Measurements from ENCODE around the gene APOBEC3F.
"Not testable (repeated sequence)": the region's sequence is repeated elsewhere in the genome, so short reads cannot be mapped to it uniquely, and the experiment has no call there.

APOBEC3F gene

DNA sequence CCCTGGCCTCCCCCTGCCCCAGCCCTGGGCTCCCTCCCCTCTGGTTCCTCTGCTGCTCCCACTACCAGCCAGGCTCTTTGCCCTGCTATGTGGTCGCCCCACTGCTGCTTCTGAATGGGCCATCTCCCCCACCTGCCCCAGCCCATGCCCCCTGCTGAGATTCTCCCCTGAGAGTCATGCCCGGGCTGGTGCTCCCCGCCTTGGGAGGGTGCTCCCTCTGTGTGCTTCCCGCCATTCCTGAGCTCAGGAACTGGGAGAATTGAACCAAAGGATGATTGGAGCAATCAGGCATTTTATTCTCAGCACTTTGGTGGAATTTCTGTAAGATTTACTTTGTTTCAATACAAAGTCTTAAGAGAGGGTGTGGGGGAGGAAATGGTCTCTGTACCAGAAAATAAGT lies 12.9 kb upstream of the APOBEC3F start:
- no peak for DNase-seq (ENCODE audit: low read depth)
- TF ChIP-seq POLR2A (IDR thresholded peaks at IDR 0.05; ENCODE audit: extremely low read depth, insufficient read length), result no peak
- TF ChIP-seq, protein P1, sequence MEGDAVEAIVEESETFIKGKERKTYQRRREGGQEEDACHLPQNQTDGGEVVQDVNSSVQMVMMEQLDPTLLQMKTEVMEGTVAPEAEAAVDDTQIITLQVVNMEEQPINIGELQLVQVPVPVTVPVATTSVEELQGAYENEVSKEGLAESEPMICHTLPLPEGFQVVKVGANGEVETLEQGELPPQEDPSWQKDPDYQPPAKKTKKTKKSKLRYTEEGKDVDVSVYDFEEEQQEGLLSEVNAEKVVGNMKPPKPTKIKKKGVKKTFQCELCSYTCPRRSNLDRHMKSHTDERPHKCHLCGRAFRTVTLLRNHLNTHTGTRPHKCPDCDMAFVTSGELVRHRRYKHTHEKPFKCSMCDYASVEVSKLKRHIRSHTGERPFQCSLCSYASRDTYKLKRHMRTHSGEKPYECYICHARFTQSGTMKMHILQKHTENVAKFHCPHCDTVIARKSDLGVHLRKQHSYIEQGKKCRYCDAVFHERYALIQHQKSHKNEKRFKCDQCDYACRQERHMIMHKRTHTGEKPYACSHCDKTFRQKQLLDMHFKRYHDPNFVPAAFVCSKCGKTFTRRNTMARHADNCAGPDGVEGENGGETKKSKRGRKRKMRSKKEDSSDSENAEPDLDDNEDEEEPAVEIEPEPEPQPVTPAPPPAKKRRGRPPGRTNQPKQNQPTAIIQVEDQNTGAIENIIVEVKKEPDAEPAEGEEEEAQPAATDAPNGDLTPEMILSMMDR (IDR thresholded peaks at IDR 0.05; ENCODE audit: low read depth, low read length), result no peak
- TF ChIP-seq MYC (IDR thresholded peaks at IDR 0.05; ENCODE audit: low read depth, low read length), result no peak
- TF ChIP-seq, protein P2, sequence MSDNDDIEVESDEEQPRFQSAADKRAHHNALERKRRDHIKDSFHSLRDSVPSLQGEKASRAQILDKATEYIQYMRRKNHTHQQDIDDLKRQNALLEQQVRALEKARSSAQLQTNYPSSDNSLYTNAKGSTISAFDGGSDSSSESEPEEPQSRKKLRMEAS (IDR thresholded peaks at IDR 0.05; ENCODE audit: low read depth, low read length), result no peak
- H3K4me3 ChIP-seq (ENCODE audit: low read depth, low read length), result no peak overlapping the region

DNA sequence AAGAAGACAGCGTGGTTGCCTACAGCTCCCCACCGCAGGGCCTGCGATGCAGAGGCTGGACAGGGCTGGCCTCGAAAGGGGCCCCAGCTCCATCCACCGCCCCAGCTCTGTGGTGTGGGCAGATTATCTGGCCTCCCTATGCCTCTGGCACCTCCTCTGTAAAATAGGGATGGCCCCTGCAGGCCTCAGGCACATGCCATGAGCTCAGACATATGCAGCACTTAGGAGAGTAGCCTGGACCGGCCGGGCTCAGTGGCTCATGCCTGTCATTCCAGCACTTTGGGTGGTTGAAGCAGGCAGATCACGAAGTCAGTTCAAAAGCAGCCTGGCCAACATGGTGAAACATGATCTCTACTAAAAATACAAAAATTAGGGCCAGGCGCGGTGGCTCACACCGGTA lies 12.4 kb upstream of the APOBEC3F start:
- no peak overlapping the region for H3K4me3 ChIP-seq (ENCODE audit: low read depth, low read length)
- DNase-seq (ENCODE audit: low read depth), result no peak
- TF ChIP-seq MYC (IDR thresholded peaks at IDR 0.05; ENCODE audit: low read depth, low read length) (no peak), POLR2A (IDR thresholded peaks at IDR 0.05; ENCODE audit: extremely low read depth, insufficient read length) (no peak)
- TF ChIP-seq, protein P2 (IDR thresholded peaks at IDR 0.05; ENCODE audit: low read depth, low read length), result no peak
- TF ChIP-seq, protein P1 (IDR thresholded peaks at IDR 0.05; ENCODE audit: low read depth, low read length), result no peak

DNA sequence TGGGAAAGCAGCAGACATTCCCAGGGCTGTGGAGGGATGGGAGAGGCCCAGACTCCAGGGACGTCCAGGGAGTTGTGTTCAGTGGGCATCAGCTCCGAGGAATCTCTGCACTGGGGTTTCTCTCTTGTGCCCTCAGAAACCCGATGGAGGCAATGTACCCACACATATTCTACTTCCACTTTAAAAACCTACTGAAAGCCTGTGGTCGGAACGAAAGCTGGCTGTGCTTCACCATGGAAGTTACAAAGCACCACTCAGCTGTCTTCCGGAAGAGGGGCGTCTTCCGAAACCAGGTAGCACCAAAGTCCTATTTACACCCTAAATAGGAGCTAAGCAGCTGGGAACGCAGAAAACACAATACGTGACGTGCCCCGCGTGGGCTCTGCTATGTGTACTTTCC lies 11.4 kb upstream of the APOBEC3F start:
- no peak for TF ChIP-seq POLR2A (IDR thresholded peaks at IDR 0.05; ENCODE audit: extremely low read depth, insufficient read length)
- TF ChIP-seq, protein P2 (IDR thresholded peaks at IDR 0.05; ENCODE audit: low read depth, low read length), result no peak
- no peak for TF ChIP-seq MYC (IDR thresholded peaks at IDR 0.05; ENCODE audit: low read depth, low read length)
- TF ChIP-seq, protein P1 (IDR thresholded peaks at IDR 0.05; ENCODE audit: low read depth, low read length), result no peak
- no peak overlapping the region for H3K4me3 ChIP-seq (ENCODE audit: low read depth, low read length)

DNA sequence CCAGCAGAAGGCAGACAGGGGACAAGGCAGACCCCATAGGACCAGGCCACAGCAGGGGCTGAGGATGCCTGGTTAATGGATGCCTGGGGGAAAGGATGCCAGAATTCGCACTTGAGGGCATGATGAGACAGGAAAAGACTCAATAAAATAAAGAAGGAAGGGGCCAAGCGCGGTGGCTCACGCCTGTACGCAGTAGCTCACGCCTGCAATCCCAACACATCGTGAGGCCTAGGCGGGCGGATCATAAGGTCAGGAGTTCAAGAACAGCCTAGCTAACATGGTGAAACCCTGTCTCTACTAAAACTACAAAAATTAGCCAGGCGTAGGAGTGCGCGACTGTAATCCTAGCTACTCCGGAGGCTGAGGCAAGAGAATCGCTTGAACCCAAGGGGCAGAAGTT lies 10.0 kb upstream of the APOBEC3F start:
- no peak overlapping the region for H3K4me3 ChIP-seq (ENCODE audit: low read depth, low read length)
- DNase-seq (ENCODE audit: low read depth), result no peak
- TF ChIP-seq POLR2A (IDR thresholded peaks at IDR 0.05; ENCODE audit: extremely low read depth, insufficient read length) (no peak), MYC (IDR thresholded peaks at IDR 0.05; ENCODE audit: low read depth, low read length) (no peak)
- TF ChIP-seq, protein P2 (IDR thresholded peaks at IDR 0.05; ENCODE audit: low read depth, low read length), result no peak
- TF ChIP-seq, protein P1 (IDR thresholded peaks at IDR 0.05; ENCODE audit: low read depth, low read length), result no peak

More for the DNA sequence above, 11.4 kb upstream of the APOBEC3F start:
- DNase-seq (ENCODE audit: low read depth), result no peak

DNA sequence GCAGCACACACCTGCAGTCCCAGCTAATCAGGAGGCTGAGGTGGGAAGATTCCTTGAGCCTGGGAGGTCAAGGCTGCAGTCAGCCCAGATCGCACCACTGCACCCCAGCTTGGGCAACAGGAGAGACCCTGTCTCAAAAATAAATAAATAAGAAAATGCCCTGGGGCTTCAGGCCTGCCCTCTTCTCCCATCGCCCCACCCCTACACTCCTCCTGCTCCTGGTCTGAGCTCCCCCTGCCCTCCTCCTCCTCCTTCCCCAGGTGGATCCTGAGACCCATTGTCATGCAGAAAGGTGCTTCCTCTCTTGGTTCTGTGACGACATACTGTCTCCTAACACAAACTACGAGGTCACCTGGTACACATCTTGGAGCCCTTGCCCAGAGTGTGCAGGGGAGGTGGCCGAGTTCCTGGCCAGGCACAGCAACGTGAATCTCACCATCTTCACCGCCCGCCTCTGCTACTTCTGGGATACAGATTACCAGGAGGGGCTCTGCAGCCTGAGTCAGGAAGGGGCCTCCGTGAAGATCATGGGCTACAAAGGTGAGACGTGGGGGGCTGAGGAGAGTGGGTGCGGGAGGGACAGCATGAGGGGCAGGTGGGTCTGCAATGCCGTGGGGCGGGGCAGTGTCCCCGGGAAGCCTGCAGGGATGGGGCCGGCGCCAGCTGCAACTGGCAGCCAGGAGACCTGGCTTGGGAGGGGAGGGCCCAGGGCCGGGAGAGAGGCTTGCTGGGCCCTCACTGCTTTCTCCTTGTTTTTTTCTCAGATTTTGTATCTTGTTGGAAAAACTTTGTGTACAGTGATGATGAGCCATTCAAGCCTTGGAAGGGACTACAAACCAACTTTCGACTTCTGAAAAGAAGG lies 9.0 kb upstream of the APOBEC3F start:
- H3K4me3 ChIP-seq (ENCODE audit: low read depth, low read length); DNase-seq (ENCODE audit: low read depth): not testable (repeated sequence)

DNA sequence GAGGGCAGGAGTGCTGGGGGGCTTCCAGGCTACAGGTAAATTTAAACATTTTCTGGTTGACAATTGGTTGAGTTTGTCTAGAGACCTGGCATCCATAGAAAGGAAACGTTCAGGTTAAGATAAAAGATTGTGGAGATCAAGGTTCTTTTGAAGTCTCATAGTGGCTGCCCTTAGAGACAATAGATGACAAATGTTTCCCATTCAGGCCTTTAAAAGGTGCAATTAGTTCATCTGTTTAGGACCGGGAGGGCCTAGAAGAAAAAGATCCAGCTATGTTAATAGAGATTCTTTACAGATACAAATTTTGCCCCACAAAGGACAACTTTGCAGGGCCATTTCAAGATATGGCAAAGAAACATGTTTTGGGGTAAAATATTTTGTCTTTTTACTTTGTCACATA lies 3.6 kb upstream of the APOBEC3F start:
- DNase-seq (ENCODE audit: low read depth), result not testable (repeated sequence)

More for the DNA sequence above, 3.6 kb upstream of the APOBEC3F start:
- H3K4me3 ChIP-seq (ENCODE audit: low read depth, low read length), result not testable (repeated sequence)
